Head of caudate nucleus (tissue), 42 donors: Measurements from ENCODE around the gene GTF2A1L.
"Not testable (repeated sequence)": the region's sequence is repeated elsewhere in the genome, so short reads cannot be mapped to it uniquely, and the experiment has no call there.

Source experiments
- DNase-seq, 42 donors: peaks; one replicate each; pipeline versions ENCODE4 v3.0.0 to v3.0.0-alpha.2; 2020 to 2021; ENCODE audit warnings: mixed read lengths in 7 of 42
- intact Hi-C: fragments of 100-400 bp; cut with DNase I; formaldehyde crosslinking; loops from one replicate; pipeline ENCODE4 v1.15.0; 2022

The GTF2A1L gene

DNA sequence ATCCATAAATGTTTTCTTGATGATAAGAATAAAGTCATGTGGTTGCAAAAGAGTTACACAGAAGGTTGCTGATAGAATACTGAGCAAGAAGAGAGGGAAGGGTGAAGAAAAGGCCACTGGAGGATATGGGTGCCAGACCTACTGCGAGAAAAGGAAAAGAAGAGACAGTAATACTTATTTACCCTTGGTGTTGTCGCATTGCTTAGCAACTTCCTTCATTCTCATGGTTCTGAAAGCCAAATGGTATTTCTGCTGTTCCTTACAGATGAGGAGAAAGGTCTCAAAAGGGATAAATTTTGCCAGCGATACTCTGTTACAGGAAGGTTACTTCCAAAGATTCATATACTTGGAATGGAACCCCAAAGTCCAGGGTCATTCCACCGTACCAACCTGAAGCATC lies 75.4 kb downstream of the GTF2A1L start:
- DNase-seq: no peak
- intact Hi-C loops: no loop called here

DNA sequence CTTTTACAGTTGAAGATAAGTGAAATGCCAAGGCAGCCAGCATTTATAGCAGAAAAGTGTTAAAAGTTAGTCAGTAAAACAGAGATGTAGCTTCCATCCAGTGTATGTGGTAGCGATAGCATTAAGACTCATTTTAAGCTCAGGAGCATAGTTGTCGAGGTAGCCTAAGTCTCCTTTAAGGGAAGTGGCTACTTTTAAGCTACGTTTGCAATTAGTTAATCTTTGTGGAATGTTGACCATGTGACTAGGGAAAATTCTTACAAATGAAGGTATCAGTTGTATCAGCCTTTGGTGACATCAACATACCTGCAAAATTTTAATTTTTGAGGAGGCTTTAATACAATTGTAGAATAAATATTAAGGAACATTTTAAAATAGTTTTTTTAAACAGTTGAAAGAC lies 76.0 kb downstream of the GTF2A1L start:
- no peak for DNase-seq
- intact Hi-C loops: no loop called here

DNA sequence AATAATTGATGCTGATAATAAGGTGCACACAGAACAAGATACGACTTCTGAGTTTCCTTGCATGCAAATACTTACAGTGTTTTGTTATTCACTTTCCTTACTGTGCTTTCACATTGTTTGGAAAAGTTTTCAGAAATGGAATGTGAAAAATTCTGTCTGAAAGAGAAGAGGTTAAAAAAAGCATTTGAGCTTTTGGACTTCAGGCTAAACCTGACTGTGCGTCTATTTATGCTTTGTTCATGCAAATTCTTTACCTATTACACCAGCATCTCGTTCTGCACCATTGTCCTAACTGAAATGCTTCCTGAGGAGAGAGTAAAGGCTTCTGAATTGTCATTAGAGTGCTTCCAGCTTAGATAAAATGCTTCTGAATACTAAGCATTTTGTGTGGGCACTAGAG lies 76.5 kb downstream of the GTF2A1L start:
- intact Hi-C loops: no loop called here
- DNase-seq: no peak

DNA sequence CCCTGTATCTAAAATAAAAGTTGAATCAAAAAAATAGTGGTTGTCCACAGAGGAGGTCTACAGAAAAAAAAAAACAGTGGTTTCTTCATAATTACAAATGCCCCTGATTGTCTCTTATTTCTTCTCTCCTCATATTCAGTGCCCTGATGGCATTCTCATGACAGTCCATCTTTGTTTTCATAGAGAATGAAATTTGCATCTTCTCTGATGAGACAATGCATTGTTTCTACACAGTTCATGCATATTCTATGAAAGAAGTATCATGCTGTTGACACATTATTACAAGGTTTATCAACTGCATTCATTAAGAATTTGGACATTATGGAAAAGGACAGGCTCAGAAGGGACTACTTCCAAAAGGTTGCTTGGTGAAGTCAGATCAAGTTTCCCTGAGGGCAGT lies 78.3 kb downstream of the GTF2A1L start:
- DNase-seq: peak in 2 of 42 donors; percentile 34 to 41
- intact Hi-C loops: no loop called here

DNA sequence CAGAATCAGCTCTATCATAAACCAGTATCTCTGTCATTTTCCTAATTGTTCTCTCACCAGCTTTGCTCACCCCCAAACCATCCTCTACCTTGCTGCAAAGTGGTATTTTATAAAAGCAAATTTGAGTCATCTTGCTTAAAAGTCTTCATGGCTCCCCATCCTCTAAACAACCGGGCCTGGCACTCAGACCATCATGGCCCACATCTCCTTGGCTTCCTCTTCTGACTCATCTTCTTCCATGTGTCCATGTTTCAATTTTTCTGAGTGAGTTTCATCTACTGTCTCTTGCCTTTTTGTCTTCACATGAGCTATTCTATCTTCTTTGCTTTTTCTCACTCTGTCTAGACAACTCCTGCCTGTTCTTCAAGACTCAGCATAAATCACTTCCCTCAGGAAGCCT lies 79.2 kb downstream of the GTF2A1L start:
- DNase-seq: no peak
- intact Hi-C loops: no loop called here

DNA sequence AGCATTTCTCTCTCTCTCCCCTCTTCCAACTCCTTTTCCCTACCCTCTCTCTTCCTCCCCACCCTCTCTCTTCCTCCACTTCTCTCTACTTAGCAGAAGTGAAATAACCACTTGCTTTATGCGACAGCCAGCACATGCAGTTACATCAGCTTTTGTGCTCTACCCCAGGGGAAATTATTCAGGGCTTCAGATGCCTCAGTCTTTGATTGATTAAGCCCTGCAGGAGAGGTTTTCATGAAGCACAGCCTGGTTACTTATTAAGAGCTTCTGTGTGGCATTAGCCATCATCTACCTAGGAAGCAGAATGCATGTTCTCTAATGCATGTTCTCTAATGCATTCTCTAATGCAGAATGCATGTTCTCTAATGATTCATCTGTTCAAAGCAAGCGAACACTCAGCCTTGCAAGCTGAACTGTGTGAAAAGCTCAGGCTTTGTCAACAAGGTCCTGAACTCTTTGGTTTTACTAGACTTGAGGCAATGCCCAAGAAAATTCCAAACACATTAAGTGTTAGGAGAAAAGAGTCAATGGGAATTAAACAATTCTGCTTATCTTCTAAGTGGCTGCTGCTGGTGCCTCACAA lies 81.8 kb downstream of the GTF2A1L start:
- DNase-seq: no peak

DNA sequence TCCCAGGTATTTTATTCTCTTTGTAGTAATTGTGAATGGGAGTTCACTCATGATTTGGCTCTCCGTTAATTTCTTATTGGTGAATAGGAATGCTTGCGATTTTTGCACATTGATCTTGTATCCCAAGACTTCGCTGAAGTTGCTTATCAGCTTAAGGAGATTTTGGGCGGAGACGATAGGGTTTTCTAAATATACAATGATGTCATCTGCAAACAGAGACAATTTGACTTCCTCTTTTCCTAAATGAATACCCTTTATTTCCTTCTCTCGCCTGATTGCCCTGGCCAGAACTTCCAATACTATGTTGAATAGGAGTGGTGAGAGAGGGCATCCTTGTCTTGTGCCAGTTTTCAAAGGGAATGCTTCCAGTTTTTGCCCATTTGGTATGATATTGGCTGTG lies 86.0 kb downstream of the GTF2A1L start:
- DNase-seq, intact Hi-C loops: not testable (repeated sequence)

More for the DNA sequence above, 81.8 kb downstream of the GTF2A1L start:
- intact Hi-C loops: no loop called here

DNA sequence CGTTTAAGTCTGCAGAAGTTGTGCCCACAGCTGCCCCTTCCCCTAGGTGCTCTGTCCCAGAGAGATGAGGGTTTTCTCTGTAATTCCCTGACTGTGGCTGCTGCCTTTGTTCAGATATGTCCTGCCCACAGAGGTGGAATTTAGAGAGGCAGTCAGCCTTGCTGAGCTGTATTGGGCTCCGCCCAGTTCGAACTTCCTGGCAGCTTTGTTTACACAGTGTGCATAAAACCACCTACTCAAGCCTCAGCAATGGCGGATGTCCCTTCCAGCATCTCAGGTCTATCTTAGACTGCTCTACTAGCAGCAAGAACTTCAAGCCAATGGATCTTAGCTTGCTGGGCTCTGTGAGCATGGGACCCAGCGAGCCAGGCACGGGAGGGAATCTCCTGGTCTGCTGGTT lies 89.8 kb downstream of the GTF2A1L start:
- intact Hi-C loops: no loop called here
- no peak for DNase-seq

DNA sequence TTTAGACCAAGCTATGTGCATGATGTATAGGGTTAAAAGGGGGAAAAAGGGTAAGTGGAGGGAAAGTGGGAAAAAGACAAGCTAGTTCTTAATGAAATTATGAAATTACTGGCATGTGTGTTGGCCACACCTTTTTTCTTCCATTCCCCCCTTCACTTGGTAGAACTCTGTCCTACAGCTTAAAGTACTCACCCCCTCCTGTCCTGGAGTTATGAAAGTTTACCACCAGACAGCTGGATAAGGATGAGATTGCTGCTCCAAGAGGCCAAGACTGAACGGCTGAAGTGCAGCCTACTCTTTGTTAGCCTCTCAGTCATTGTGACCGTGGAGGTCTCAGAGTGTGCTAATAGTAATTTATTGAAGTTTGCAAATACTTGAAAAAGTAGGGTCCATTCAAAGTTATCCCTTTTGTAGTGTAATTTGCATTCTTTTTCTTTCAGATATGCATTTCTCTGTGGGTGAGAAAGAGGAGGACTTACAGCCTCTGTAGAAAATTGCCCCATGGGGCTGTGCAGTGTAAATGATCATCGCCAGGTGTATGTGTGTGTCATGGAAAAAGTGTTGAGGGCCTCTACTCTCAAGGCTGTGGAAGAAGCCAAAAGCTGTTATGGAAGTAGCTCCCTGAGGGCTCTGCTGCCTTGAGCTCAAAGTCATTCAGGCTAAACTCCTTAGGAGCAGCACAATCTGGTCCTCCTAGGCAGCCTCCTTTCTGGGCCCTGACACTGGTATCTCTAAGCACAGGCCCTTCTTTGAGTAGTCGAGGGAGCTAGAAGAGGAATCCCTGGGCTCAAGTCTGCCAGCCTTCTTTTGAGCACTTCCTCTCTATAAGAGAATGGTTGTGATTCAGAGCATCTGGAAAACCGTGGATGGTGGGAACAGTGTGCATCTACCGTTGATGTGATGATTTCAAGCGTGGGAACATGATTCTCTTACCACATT lies 91.7 kb downstream of the GTF2A1L start:
- DNase-seq: no peak
- intact Hi-C loops: no loop called here

DNA sequence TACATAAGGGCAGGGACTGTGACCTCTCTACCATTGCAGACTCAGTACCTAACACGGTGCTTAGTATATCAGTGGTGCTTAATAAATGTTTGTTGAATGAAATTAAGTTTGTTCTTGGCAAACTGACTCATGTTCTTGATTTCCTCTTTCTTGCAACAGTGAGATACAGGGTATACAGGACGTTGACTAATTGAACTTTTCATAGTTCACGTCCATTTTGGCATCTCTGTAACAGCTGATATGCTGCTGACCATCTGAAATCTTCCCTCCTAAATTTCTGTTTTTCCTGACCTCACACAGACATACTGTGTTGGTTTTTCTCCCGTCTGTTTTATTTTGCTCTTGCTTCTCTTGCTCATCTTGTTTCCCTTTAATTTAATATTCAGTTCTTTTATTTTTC lies 93.7 kb downstream of the GTF2A1L start:
- intact Hi-C loops: no loop called here
- no peak for DNase-seq

DNA sequence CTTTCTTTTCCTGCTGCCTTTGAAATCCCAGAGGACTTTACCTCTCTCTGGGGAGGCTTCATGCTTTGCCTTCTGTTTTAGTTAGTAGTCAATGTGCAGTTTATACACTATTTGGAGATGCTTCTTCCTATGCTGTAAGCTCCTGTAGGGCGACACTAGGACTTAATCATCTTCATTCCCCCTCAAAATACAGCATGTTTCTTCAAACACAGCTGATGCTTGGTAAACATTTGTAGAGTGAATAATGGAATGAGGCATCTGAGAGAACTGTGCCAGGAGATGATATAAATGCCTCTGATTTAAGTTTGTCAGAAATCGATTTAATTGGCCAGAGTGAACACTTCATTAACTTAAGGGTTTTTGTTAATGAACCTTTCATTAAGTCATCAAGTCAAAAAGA lies 94.5 kb downstream of the GTF2A1L start:
- DNase-seq: no peak
- intact Hi-C loops: no loop called here

DNA sequence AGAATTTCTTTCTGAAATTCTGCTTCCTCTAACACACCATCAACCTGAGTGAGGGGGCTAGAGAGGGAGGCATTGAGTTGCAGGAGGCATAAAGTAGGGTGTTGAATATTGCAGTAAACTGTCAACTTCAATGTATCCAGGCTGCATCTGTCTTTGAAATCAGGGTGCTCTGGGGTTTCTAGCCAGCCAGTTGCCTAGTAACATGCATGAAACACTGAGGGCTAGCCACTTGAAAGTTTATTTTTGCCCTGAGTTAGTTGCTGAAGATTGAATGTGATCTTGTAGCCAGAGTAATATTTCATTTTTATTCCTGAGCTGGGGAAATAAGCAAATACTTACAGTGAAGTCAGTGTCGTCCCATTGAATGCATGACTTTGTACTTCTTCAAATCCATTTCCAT lies 96.0 kb downstream of the GTF2A1L start:
- intact Hi-C loops: no loop called here
- DNase-seq: no peak

DNA sequence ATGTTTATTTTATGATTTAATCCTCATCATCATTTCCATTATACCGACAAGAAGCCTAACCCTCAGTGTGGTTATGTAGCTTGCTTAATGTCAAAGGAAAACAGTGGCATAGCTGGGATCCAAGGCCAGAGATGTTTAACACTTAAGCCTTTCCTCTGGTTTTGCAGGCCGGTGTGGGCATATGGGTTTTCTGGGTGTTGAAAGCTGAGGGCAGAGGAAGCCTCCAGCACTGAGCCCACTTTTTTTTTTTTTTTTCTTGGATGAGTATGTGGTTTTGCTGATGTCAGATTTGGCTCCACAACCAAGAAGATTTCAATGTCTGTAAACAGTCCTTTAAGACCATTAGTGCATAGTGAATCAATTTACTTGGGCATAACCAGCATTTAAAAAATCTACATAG lies 96.6 kb downstream of the GTF2A1L start:
- intact Hi-C loops: no loop called here
- DNase-seq: no peak

DNA sequence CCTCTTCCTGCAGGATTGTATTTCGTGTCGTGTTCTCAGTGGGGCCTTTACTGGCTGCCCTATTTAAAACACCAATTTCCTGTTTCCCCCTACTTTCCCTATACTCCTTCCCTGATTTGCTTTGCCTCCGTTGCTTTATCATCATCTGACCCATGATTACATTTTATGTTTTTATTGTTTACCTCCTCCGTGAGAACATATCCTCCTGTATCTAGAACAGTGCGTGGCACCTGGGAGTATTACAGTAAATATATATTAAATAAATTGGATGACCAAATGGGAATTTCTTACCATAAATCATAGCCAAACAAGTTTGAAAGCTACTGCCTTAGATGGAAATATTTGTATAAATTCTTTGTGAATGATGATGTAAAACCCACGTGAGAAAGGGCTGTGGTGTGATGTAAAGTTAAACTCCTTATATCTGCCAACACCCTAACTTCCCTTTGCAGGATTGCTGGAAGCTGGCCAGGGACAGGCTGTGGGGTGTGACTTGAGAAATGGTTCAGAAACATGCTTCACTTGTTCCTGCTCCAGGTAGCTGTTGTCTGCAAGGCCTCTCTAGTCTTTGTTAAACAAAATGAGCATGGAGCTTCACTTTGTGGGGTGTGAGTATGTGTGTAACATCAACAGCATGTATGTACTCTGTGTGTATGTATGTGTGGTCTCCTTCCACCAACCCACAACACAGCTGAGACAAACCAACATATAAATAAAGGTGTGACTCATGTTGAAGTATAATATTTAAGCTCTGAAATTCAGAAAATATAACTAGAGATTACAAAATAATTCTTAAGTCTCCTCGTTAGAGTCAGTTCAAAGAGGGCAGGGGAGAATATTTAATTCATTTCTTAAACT lies 97.6 kb downstream of the GTF2A1L start:
- DNase-seq: peak in 2 of 42 donors; percentile 14 to 34
- intact Hi-C loops: no loop called here

DNA sequence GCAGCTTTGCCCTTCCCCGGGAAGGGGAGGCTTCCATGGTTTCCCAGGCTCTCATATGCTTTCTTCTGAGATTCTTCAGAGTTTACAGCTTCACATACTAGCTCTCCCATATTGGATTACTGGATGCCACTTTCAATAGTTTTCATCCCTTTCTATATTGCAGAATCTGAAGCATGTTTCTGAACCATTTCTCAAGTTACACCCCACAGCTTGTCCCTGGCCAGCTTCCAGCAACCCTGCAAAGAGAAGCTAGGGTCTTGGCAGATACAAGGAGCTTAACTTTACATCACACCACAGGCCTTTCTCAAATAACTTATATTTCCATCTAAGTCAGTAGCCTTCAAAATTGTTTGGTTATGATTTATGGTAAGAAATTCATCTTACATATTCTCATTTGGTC lies 98.3 kb downstream of the GTF2A1L start:
- DNase-seq: no peak
- intact Hi-C loops: no loop called here

DNA sequence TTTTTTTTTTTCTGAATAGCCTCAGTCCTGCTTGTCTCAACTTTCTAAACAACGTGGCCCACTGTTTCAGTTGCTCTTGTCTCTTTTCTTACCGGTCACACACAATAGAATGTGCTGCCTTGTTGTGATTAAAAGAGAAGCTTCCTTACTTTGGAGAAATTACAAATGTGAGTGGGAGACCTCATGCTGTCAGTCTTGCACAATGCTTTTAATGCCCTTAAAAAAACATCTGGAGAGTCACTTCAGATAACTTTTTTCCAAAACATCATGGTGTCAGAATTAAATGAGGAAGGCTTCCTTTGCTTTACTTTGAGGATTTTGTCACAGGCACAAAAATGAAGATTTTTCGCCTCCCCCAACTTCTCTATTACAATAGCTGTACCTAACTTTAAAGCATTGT lies 100.2 kb downstream of the GTF2A1L start:
- DNase-seq: no peak
- intact Hi-C loops: no loop called here

DNA sequence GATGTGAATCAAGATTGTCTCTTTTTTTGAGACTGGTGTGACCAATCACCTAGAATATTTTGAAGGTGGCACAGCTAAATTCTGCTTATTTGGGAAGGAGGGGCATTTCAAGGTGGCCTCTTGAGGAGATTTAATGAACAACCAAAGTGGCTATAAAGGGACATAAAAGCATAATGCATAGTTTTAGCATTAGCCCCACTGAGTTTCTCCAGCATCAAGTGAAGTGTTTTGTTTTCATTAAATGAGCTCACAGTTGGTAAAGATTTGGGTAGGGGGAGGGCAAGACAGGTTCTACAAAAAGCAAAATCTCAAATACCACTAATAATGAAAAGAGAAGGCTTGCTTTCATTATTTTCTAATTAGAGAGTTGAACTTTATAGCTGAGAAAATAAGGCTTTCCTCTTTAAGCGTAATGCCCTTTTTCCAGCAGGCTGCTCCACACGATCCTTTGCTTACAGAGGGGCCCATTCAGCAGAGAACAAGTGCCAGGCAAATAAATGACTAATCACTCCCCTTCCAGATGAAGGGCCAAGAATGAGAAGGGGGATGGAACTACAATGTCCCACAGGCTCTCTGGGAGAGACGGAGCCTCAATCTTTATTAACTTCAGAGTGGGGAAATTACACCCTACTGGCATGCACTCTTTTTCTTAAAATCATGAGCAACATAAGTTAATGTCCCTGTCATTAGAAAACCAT lies 102.0 kb downstream of the GTF2A1L start:
- peak in 13 of 42 donors; percentile 8 to 68 (median 30) for DNase-seq
- intact Hi-C loops: no loop called here

DNA sequence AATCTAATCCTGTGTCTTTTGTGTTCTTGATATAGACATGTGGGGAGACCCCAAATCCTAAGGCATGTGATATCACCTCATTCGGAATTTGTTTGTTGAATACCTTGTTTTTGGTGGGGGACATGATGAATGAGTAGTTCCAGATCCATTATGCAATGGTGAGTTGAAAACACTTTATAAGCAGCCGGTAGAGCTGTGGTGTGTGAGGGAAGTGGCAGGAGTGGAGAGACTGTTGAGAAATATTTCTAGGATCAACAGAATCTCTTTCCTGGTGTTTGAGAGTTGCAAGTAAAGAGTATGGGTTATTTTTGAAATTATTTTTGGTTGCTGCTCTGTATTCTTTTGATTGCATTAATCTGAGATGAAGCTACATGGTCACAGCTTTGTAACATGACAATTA lies 103.5 kb downstream of the GTF2A1L start:
- intact Hi-C loops: no loop called here

DNA sequence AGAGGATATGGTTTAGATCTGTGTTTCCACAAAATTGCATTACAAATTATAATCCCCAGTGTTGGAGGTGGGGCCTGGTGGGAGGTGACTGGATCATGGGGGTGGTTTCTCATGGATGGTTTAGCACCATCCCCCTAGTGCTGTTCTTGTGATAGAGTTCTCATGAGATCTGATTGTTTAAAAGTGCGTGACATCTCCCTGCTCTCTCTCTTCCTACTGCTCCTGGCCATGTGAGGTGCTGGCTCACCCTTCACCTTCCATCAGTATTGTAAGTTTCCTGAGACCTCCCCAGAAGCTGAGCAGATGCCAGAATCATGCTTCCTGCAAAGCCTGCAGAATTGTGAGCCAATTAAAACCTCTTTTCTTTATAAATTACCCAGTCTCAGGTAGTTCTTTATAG lies 104.7 kb downstream of the GTF2A1L start:
- intact Hi-C loops: no loop called here

More for the DNA sequence above, 103.5 kb downstream of the GTF2A1L start:
- no peak for DNase-seq

More for the DNA sequence above, 104.7 kb downstream of the GTF2A1L start:
- DNase-seq: peak in 3 of 42 donors; percentile 10 to 25 (median 14)
